Liver (tissue), 9 donors: ENCODE measurements around the gene CAMK2B. TPM values are rescaled to one million over a fixed set of nuclear protein-coding genes. Genes with fewer than 3 reads are reported as not detected.

Experiments used
- DNase-seq: peaks from one replicate; pipeline ENCODE4 v3.0.0-alpha.2; 2017; ENCODE audit warnings: low spot score
- H3K27ac ChIP-seq, 2 donors: one replicate each; pipeline ENCODE4 v1.7.0; 2013; ENCODE audit warnings: inconsistent platforms in 2 of 2, low read length in 2 of 2, control low read depth in 1 of 2, low read depth in 1 of 2, mild to moderate bottlenecking in 1 of 2
- H3K27me3 ChIP-seq, 4 donors: one replicate each; pipeline versions ENCODE4 v1.6.1 to v1.7.0; 2013; ENCODE audit warnings: low read length in 3 of 4, inconsistent platforms in 1 of 4, mild to moderate bottlenecking in 1 of 4, moderate library complexity in 1 of 4; ENCODE audit not compliant: control insufficient read depth in 4 of 4, insufficient read depth in 4 of 4
- H3K36me3 ChIP-seq, 4 donors: one replicate each; pipeline versions ENCODE4 v1.6.1 to v1.7.0; 2013; ENCODE audit warnings: low read length in 3 of 4, mild to moderate bottlenecking in 3 of 4, low read depth in 1 of 4, moderate library complexity in 1 of 4; ENCODE audit not compliant: control insufficient read depth in 4 of 4, insufficient read depth in 3 of 4
- H3K4me1 ChIP-seq, 4 donors: one replicate each; pipeline versions ENCODE4 v1.6.1 to v1.7.0; 2013; ENCODE audit warnings: low read length in 3 of 4, mild to moderate bottlenecking in 3 of 4, moderate library complexity in 1 of 4; ENCODE audit not compliant: control insufficient read depth in 4 of 4, insufficient read depth in 4 of 4
- H3K4me3 ChIP-seq, 3 donors: one replicate each; pipeline versions ENCODE4 v1.6.1 to v1.7.0; 2013; ENCODE audit warnings: low read length in 3 of 3, control low read depth in 1 of 3, low read depth in 1 of 3, mild to moderate bottlenecking in 1 of 3
- H3K9ac ChIP-seq, 2 donors: one replicate each; pipeline ENCODE4 v1.7.0; 2013; ENCODE audit warnings: low read length in 2 of 2, mild to moderate bottlenecking in 2 of 2, moderate library complexity in 2 of 2, control low read depth in 1 of 2, low read depth in 1 of 2
- H3K9me3 ChIP-seq, 4 donors: one replicate each; pipeline versions ENCODE4 v1.6.1 to v1.7.0; 2013; ENCODE audit warnings: low read length in 3 of 4; ENCODE audit not compliant: control insufficient read depth in 4 of 4
- EGR1 ChIP-seq, 2 donors: IDR thresholded peaks; 2 replicates each; pipeline ENCODE4 v1.6.1; 2016 to 2018; ENCODE audit warnings: antibody characterized with exemption in 2 of 2, low read depth in 2 of 2
- FOXA2 ChIP-seq: IDR thresholded peaks from 2 replicates; pipeline ENCODE4 v1.6.1; 2016; ENCODE audit warnings: antibody characterized with exemption
- GABPA ChIP-seq, 2 donors: IDR thresholded peaks in 1 of 2; conservative IDR thresholded peaks in 1 of 2; 2 replicates each; pipeline ENCODE4 v1.6.1; 2016; ENCODE audit warnings: antibody characterized with exemption in 2 of 2, mild to moderate bottlenecking in 1 of 2, moderate library complexity in 1 of 2
- HNF4A ChIP-seq, 2 donors: conservative IDR thresholded peaks; 2 replicates each; pipeline ENCODE4 v1.6.1; 2016; ENCODE audit warnings: antibody characterized with exemption in 2 of 2, mild to moderate bottlenecking in 2 of 2
- HNF4G ChIP-seq: IDR thresholded peaks from 2 replicates; pipeline ENCODE4 v1.6.1; 2016; ENCODE audit warnings: antibody characterized with exemption
- JUND ChIP-seq, 2 donors: IDR thresholded peaks; 2 replicates each; pipeline ENCODE4 v1.6.1; 2016; ENCODE audit warnings: antibody characterized with exemption in 2 of 2
- NR2F2 ChIP-seq: IDR thresholded peaks from 2 replicates; pipeline ENCODE4 v1.6.1; 2016; ENCODE audit warnings: antibody characterized with exemption
- RXRA ChIP-seq, 2 donors: IDR thresholded peaks; 2 replicates each; pipeline ENCODE4 v1.6.1; 2017 to 2018; ENCODE audit warnings: antibody characterized with exemption in 2 of 2, mild to moderate bottlenecking in 1 of 2
- SP1 ChIP-seq: IDR thresholded peaks from 2 replicates; pipeline ENCODE4 v1.6.1; 2018; ENCODE audit warnings: antibody characterized with exemption, mild to moderate bottlenecking
- TAF1 ChIP-seq: conservative IDR thresholded peaks from 2 replicates; pipeline ENCODE4 v1.6.1; 2016; ENCODE audit warnings: antibody characterized with exemption, mild to moderate bottlenecking
- YY1 ChIP-seq: IDR thresholded peaks from 2 replicates; pipeline ENCODE4 v1.6.1; 2016; ENCODE audit warnings: antibody characterized with exemption, mild to moderate bottlenecking
- WGBS: extraction: QIAGEN DNeasy Blood & Tissue Kit; methylation state at CpG from one replicate; pipeline ENCODE4 v1.1.7; 2013; 5-methylcytosine and 5-hydroxymethylcytosine counted together
- polyA plus RNA-seq, 2 donors: library from polyadenylated mRNA; stranded (reverse) in 1 of 2; unstranded in 1 of 2; fragments of 200-250 nt in 1 of 2; fragments of >200 nt in 1 of 2; fragmentation: Nextera tagmentation in 1 of 2; extraction: Ambion mirVana in 1 of 2; gene quantifications; one replicate each; pipeline versions ENCODE4 v1.2.1 to v1.2.3, GENCODE V29; 2013 to 2015
- total RNA-seq, 2 donors: library from RNA; depleted of rRNA; stranded (reverse); fragments of >200 nt; gene quantifications; one replicate each; pipeline ENCODE4 v1.2.3, GENCODE V29; 2014
- TF ChIP-seq, protein P1 (sequence below): IDR thresholded peaks from 2 replicates; pipeline ENCODE4 v1.6.1; 2016; ENCODE audit warnings: antibody characterized with exemption
- TF ChIP-seq, protein P2 (sequence below): IDR thresholded peaks from 2 replicates; pipeline ENCODE4 v1.6.1; 2016; ENCODE audit warnings: antibody characterized with exemption
- TF ChIP-seq, protein P3 (sequence below): IDR thresholded peaks from 2 replicates; pipeline ENCODE4 v1.6.1; 2016; ENCODE audit warnings: antibody characterized with exemption
- TF ChIP-seq, protein P4 (sequence below): fragments of 150-350 bp; IDR thresholded peaks from 2 replicates; pipeline ENCODE4 v1.5.1; 2017; ENCODE audit warnings: improper control_type of control experiment, low read depth, low read length; ENCODE audit not compliant: missing input control
- TF ChIP-seq, protein P5 (sequence below): IDR thresholded peaks from 2 replicates; pipeline ENCODE4 v1.6.1; 2016; ENCODE audit warnings: antibody characterized with exemption, mild to moderate bottlenecking
- donor health status: healthy.
- donor health status: healthy.
- donor health status: healthy.
- donor health status: healthy.
- donor health status: healthy.

The CAMK2B gene
- total and polyA plus RNA-seq, 4 donors: 2.1 to 3.3 (median 2.2) TPM; not detected in 1

DNA sequence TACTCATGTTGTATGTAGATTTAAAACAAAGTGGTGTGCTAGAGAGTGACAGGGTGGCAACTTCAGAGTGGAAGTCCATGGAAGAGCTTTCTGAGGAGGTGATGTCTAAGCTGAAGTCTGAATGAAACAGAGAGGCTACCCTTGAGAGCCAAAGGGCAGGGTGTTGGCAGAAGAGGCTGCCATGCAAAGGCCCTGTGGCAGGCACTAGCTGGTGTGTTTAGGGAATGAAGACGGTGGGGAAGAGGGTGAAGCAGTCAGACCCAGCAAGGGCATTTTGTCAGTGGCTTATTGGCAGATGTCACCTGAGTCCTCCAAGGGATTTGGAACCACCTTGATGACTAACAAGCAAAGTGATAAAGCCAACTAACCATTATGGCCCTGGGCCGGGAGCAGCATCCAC, 3.7 kb upstream of the CAMK2B start (continued):
- TF ChIP-seq, protein P1, sequence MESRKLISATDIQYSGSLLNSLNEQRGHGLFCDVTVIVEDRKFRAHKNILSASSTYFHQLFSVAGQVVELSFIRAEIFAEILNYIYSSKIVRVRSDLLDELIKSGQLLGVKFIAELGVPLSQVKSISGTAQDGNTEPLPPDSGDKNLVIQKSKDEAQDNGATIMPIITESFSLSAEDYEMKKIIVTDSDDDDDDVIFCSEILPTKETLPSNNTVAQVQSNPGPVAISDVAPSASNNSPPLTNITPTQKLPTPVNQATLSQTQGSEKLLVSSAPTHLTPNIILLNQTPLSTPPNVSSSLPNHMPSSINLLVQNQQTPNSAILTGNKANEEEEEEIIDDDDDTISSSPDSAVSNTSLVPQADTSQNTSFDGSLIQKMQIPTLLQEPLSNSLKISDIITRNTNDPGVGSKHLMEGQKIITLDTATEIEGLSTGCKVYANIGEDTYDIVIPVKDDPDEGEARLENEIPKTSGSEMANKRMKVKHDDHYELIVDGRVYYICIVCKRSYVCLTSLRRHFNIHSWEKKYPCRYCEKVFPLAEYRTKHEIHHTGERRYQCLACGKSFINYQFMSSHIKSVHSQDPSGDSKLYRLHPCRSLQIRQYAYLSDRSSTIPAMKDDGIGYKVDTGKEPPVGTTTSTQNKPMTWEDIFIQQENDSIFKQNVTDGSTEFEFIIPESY: no peak
- TF ChIP-seq EGR1 (IDR thresholded peaks at IDR 0.05; ENCODE audit: low read depth in 2 of 2) (no peak), HNF4A (conservative IDR thresholded peaks at IDR 0.05) (no peak), FOXA2 (no peak), YY1 (no peak), HNF4G (no peak), GABPA (IDR thresholded peaks at IDR 0.05 in 1 of 2, conservative IDR thresholded peaks at IDR 0.05 in 1 of 2) (no peak)
- TF ChIP-seq, protein P2, sequence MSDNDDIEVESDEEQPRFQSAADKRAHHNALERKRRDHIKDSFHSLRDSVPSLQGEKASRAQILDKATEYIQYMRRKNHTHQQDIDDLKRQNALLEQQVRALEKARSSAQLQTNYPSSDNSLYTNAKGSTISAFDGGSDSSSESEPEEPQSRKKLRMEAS: no peak

DNA sequence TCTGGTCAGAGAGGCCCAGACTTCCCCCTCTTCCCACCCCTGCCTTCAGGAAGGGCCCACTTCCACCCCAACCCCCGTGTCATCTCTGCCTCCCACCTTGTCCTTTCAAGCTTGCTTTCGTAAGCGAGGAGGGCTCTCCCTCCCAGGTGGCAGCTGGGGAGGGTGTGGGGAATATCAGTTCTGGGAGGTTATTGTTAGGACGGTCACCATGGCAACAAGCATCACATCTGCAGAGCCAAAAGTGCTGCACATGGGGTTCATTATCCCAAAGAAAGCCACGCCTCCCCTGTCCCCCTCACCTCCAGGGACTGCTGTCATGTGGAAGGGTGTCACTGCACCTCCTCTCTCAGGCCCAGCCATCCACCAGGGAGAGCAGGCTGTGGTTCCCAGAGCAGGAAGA, 2.6 kb upstream of the CAMK2B start:
- Histone ChIP-seq H3K27ac (no peak overlapping the region), H3K9ac (no peak overlapping the region), H3K27me3 (no peaks in the 10 kb centered on the region), H3K4me3 (no peak overlapping the region), H3K36me3 (no peaks in the 10 kb centered on the region), H3K9me3 (no peaks in the 10 kb centered on the region), H3K4me1 (peaks cover 5 to 21% (median 15%) of the 10 kb centered on the region in 4 donors)
- no peak for TF ChIP-seq SP1
- TF ChIP-seq, protein P2: no peak
- TF ChIP-seq, protein P3, sequence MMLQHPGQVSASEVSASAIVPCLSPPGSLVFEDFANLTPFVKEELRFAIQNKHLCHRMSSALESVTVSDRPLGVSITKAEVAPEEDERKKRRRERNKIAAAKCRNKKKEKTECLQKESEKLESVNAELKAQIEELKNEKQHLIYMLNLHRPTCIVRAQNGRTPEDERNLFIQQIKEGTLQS: no peak
- no peak for TF ChIP-seq JUND (IDR thresholded peaks at IDR 0.05)
- no peak for TF ChIP-seq TAF1
- no peak for TF ChIP-seq EGR1 (IDR thresholded peaks at IDR 0.05; ENCODE audit: low read depth in 2 of 2)
- no peak for TF ChIP-seq HNF4A (conservative IDR thresholded peaks at IDR 0.05)
- TF ChIP-seq, protein P4, sequence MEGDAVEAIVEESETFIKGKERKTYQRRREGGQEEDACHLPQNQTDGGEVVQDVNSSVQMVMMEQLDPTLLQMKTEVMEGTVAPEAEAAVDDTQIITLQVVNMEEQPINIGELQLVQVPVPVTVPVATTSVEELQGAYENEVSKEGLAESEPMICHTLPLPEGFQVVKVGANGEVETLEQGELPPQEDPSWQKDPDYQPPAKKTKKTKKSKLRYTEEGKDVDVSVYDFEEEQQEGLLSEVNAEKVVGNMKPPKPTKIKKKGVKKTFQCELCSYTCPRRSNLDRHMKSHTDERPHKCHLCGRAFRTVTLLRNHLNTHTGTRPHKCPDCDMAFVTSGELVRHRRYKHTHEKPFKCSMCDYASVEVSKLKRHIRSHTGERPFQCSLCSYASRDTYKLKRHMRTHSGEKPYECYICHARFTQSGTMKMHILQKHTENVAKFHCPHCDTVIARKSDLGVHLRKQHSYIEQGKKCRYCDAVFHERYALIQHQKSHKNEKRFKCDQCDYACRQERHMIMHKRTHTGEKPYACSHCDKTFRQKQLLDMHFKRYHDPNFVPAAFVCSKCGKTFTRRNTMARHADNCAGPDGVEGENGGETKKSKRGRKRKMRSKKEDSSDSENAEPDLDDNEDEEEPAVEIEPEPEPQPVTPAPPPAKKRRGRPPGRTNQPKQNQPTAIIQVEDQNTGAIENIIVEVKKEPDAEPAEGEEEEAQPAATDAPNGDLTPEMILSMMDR: no peak
- TF ChIP-seq NR2F2: no peak
- TF ChIP-seq RXRA (IDR thresholded peaks at IDR 0.05): no peak
- TF ChIP-seq, protein P5, sequence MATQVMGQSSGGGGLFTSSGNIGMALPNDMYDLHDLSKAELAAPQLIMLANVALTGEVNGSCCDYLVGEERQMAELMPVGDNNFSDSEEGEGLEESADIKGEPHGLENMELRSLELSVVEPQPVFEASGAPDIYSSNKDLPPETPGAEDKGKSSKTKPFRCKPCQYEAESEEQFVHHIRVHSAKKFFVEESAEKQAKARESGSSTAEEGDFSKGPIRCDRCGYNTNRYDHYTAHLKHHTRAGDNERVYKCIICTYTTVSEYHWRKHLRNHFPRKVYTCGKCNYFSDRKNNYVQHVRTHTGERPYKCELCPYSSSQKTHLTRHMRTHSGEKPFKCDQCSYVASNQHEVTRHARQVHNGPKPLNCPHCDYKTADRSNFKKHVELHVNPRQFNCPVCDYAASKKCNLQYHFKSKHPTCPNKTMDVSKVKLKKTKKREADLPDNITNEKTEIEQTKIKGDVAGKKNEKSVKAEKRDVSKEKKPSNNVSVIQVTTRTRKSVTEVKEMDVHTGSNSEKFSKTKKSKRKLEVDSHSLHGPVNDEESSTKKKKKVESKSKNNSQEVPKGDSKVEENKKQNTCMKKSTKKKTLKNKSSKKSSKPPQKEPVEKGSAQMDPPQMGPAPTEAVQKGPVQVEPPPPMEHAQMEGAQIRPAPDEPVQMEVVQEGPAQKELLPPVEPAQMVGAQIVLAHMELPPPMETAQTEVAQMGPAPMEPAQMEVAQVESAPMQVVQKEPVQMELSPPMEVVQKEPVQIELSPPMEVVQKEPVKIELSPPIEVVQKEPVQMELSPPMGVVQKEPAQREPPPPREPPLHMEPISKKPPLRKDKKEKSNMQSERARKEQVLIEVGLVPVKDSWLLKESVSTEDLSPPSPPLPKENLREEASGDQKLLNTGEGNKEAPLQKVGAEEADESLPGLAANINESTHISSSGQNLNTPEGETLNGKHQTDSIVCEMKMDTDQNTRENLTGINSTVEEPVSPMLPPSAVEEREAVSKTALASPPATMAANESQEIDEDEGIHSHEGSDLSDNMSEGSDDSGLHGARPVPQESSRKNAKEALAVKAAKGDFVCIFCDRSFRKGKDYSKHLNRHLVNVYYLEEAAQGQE: no peak
- no peak for TF ChIP-seq HNF4G
- TF ChIP-seq, protein P1: no peak
- no peak for DNase-seq
- 82% methylated on average over 5 of the region's 5 CpGs for WGBS
